Measurements from ENCODE around the gene NF1. TPM values are rescaled to one million over a fixed set of nuclear protein-coding genes. Genes with fewer than 3 reads are reported as not detected.
A peak's percentile ranks its signal among the peaks of the same experiment; 100 is the strongest.
"Not testable (repeated sequence)": the region's sequence is repeated elsewhere in the genome, so short reads cannot be mapped to it uniquely, and the experiment has no call there.

Gene NF1
- total and polyA plus RNA-seq, 7 donors, result 4.8 to 83.8 (median 40.7) TPM

- intact Hi-C loops (cut with DNase I), result no loop called here
- Histone ChIP-seq H3K4me1 (no peaks in the 10 kb centered on the region), H3K36me3 (no peaks in the 10 kb centered on the region), H3K27me3 (no peaks in the 10 kb centered on the region), H3K27ac (peak overlapping the region in 1 of 4 donors; percentile 42), H3K4me3 (peak overlapping the region in 1 of 4 donors; percentile 11), H3K9me3 (no peaks in the 10 kb centered on the region)
- TF ChIP-seq POLR2AphosphoS5 (IDR thresholded peaks at IDR 0.05), result no peak
- TF ChIP-seq EP300 (IDR thresholded peaks at IDR 0.05), result no peak
- TF ChIP-seq CTCF (IDR thresholded peaks at IDR 0.05), result no peak
- TF ChIP-seq POLR2A (IDR thresholded peaks at IDR 0.05), result no peak
- WGBS, 2 donors, result 20 to 65% methylated on average over 2 of the region's 2 CpGs
- no peak for DNase-seq
Observed at GRCh38 chr17:31310260-31310659, 215.5 kb downstream of the NF1 start.

DNA sequence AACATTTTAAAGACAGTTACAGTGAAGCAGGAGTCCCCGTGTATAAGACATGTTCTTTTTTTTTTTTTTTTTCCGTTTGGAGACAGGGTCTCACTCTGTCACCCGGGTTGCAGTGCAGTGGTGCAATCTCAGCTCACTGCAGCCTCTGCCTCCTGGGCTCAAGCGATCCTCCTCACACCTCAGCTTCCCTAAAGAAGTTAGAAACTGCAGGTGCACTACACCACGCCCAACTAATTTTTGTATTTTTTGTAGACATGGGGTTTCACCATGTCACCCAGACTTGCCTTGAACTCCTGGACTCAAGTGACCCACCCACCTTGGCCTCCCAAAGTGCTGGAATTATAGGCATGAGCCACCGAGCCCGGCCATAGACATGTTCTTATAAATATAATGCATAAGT lies 216.1 kb downstream of the NF1 start:
- WGBS, 2 donors, result 44 to 74% methylated on average over 7 of the region's 7 CpGs
- TF ChIP-seq EP300 (IDR thresholded peaks at IDR 0.05), result no peak
- Histone ChIP-seq H3K36me3 (no peaks in the 10 kb centered on the region), H3K27ac (peak overlapping the region in 1 of 4 donors; percentile 42), H3K4me1 (no peaks in the 10 kb centered on the region), H3K4me3 (peak overlapping the region in 2 of 4 donors; percentile 1 to 11), H3K9me3 (no peaks in the 10 kb centered on the region), H3K27me3 (no peaks in the 10 kb centered on the region)
- no peak for DNase-seq
- intact Hi-C loops (cut with DNase I), result no loop called here

GRCh38 chr17:31311526-31311925 lies 216.7 kb downstream of the NF1 start:
- 49 to 89% methylated on average over 3 of the region's 3 CpGs for WGBS, 2 donors
- TF ChIP-seq POLR2AphosphoS5 (IDR thresholded peaks at IDR 0.05) (no peak), POLR2A (IDR thresholded peaks at IDR 0.05) (no peak), CTCF (IDR thresholded peaks at IDR 0.05) (no peak), EP300 (IDR thresholded peaks at IDR 0.05) (no peak)
- peak overlapping the region in 1 of 4 donors; percentile 29 for H3K4me3 ChIP-seq
- intact Hi-C loops (cut with DNase I), result no loop called here
- no peak for DNase-seq
- H3K27ac ChIP-seq, result peak overlapping the region in 1 of 4 donors; percentile 2
- no peaks in the 10 kb centered on the region for H3K4me1 ChIP-seq
- no peaks in the 10 kb centered on the region for H3K9me3 ChIP-seq
- H3K36me3 ChIP-seq, result no peaks in the 10 kb centered on the region
- no peaks in the 10 kb centered on the region for H3K27me3 ChIP-seq

DNA sequence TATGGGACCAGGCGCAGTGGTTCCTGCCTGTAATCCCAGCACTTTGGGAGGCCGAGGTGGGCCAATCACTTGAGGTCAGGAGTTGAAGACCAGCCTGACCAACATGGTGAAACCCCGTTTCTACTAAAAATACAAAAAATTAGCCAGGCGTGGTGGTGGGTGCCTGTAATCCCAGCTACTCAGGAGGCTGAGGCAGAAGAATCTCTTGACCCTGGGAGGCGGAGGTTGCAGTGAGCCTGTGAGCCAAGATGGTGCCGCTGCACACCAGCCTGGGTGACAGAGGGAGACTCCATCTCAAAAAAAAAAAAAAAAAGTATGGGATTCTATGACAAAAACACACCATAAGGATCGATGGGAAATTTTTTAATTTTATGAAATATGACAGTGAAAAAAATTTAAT lies 217.4 kb downstream of the NF1 start:
- Histone ChIP-seq H3K4me3 (peak overlapping the region in 1 of 4 donors; percentile 29), H3K27ac (peak overlapping the region in 1 of 4 donors; percentile 2)
- H3K36me3 ChIP-seq; intact Hi-C loops (cut with DNase I); H3K9me3 ChIP-seq; H3K4me1 ChIP-seq; DNase-seq; H3K27me3 ChIP-seq: not testable (repeated sequence)
- 58 to 80% methylated on average over 7 of the region's 7 CpGs for WGBS, 2 donors

DNA sequence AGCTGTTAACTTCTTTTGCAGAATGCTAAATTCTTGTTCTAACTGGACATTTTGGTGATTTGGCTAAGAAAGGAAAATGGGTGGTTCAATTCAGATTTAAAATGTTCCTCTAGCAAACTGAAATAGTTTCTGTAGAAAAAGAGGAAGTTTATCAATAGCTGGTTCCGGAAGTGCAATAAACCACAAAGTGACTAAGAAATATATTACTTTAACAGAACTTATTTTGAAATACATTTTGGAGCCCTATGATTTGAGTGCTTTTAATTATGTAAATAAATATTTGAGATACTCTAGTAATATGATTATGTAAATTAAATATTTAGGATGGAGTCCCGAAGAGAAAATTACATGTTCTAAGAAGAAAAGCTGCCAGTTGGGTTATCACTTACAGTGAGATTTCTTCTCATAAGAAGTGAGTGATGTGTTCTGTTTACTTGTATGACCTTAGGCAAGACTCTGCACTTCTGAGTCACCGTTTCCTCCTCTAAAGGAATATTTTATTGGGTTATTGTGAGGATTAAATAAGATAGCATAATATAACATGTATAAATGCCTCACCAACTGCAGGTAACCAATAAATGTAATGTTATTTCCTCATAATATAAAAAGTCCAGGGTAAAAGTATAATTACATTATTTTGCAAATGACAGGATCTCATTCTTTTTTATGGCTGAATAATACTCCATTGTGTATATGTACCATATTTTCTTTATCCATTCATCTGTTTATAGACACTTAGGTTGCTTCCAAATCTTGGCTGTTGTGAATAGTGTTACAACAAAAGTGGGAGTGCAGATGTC lies 219.4 kb downstream of the NF1 start, which contains the start of gene EVI2B:
Gene EVI2B, minus strand, starts transcription at position 73 of the 800 bp plus-strand sequence. CDS start 8,445 bp downstream, outside the sequence.
- no peak for TF ChIP-seq POLR2A (IDR thresholded peaks at IDR 0.05)
- TF ChIP-seq CTCF (IDR thresholded peaks at IDR 0.05), result no peak
- no peak for TF ChIP-seq EP300 (IDR thresholded peaks at IDR 0.05)
- no peak for TF ChIP-seq POLR2AphosphoS5 (IDR thresholded peaks at IDR 0.05)
- Histone ChIP-seq H3K27me3 (no peaks in the 10 kb centered on the region), H3K4me1 (peaks cover 0 to 10% (median 0%) of the 10 kb centered on the region in 4 donors), H3K9me3 (no peaks in the 10 kb centered on the region), H3K27ac (peak within 1 kb of the TSS in 3 of 4 donors; percentile 4 to 42 (median 11)), H3K4me3 (peak within 1 kb of the TSS in 3 of 4 donors; percentile 8 to 29 (median 11)), H3K36me3 (no peaks in the 10 kb centered on the region)
- intact Hi-C loops (cut with DNase I), result no loop called here
- DNase-seq, result no peak
- 14 to 19% methylated on average over 3 of the region's 3 CpGs for whole genome bisulfite sequencing, 2 donors

All from sigmoid colon (tissue), 7 donors.